NCI-H187 treated with DMSO at 0.1 percent for 48 hours (cell line): ENCODE measurements around the gene MED1.

Experiments used
- DNase-seq: peaks from one replicate; lab custom pipeline; 2025; lab: John Stamatoyannopoulos, UW

The MED1 gene

GRCh38 chr17:39360537-39360936 is 90.5 kb downstream of the MED1 start:
- no peak for DNase-seq

GRCh38 chr17:39359994-39360393 is 91.1 kb downstream of the MED1 start:
- no peak for DNase-seq

GRCh38 chr17:39357986-39358385 is 93.1 kb downstream of the MED1 start:
- no peak for DNase-seq

- DNase-seq: no peak
These were observed 93.6 kb downstream of the MED1 start for GRCh38 chr17:39357488-39357887.
